Epithelial cell of esophagus (primary cell): ENCODE results near the gene IFNA6.

Source experiments
- DNase-seq: peaks from one replicate; pipeline ENCODE4 v3.0.0; 2010; ENCODE audit warnings: low read depth
- H3K4me3 ChIP-seq: 2 replicates; pipeline ENCODE4 v1.5.1; 2011; ENCODE audit warnings: mild to moderate bottlenecking, low read length, control low read depth
- TF ChIP-seq, protein P1 (sequence below): IDR thresholded peaks from 2 replicates; pipeline ENCODE4 v1.5.1; 2011; ENCODE audit warnings: low read depth, mild to moderate bottlenecking, low read length, control low read depth, inconsistent platforms; ENCODE audit not compliant: insufficient read depth; ENCODE audit errors: missing control alignments

The IFNA6 gene

GRCh38 chr9:21348430-21348970 is 2.2 kb downstream of the IFNA6 start:
- H3K4me3 ChIP-seq: no peak overlapping the region
- no peak for DNase-seq
- TF ChIP-seq, protein P1, sequence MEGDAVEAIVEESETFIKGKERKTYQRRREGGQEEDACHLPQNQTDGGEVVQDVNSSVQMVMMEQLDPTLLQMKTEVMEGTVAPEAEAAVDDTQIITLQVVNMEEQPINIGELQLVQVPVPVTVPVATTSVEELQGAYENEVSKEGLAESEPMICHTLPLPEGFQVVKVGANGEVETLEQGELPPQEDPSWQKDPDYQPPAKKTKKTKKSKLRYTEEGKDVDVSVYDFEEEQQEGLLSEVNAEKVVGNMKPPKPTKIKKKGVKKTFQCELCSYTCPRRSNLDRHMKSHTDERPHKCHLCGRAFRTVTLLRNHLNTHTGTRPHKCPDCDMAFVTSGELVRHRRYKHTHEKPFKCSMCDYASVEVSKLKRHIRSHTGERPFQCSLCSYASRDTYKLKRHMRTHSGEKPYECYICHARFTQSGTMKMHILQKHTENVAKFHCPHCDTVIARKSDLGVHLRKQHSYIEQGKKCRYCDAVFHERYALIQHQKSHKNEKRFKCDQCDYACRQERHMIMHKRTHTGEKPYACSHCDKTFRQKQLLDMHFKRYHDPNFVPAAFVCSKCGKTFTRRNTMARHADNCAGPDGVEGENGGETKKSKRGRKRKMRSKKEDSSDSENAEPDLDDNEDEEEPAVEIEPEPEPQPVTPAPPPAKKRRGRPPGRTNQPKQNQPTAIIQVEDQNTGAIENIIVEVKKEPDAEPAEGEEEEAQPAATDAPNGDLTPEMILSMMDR: no peak

- TF ChIP-seq, protein P1: no peak
- DNase-seq: no peak
- H3K4me3 ChIP-seq: no peak overlapping the region
Observed at GRCh38 chr9:21340735-21341134, 10.0 kb downstream of the IFNA6 start.

GRCh38 chr9:21336457-21336856 is 14.2 kb downstream of the IFNA6 start:
- no peak for DNase-seq
- H3K4me3 ChIP-seq: no peak overlapping the region
- TF ChIP-seq, protein P1: no peak

DNA sequence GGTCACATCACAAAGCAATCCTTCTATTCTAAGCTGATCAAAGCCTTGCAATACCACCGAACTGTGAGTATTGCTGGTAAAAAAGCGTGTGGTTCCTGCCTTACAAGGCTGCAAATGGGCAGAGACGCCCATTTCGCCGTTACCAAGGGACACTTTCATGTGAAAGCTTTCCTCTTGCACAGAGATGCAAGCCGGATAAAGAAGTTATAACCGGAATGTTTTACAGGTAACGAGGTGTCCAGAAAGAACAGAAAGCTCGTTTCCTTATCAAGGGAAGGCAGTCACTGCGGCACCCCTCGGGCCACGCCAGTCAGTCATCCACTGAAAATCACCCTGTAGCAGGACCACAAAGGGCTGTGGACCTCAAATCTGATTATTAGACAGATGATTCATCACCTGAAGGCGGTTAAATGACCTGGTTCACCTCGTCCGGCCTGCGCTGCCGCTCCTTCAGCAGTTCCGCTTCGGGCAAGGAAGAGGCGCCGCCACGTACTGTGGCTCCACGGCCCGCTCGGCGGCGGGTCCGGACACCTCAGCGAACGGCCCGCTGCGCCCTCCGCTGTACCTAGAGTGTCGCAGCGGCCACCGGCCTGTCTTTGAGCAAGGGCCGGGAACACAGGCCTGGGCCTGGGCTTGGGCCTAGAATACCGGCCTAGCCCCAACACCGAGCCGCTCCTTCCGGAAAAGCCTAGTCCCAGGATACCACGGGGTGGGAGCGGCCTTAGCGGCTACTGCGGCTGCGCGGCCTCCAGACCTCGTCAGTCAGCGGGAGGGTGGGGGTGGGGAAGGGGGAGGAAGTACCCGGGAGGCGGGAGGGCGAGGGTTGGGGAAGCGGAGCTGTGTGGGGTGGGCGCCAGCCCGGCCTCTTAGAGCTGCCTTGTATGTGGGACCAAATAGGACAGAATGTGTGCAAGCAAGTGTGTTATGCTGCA is 15.7 kb downstream of the IFNA6 start, which contains the start of gene KLHL9:
KLHL9 (minus strand) TSS at position 704 of the 932 bp plus-strand sequence; CDS start at position 159, 545 bp downstream.
- DNase-seq: peak; percentile 89
- TF ChIP-seq, protein P1: no peak
- peak within 1 kb of the TSS; percentile 85 for H3K4me3 ChIP-seq

GRCh38 chr9:21333226-21333625 is 17.5 kb downstream of the IFNA6 start:
- no peak for DNase-seq
- TF ChIP-seq, protein P1: no peak
- H3K4me3 ChIP-seq: no peak overlapping the region

GRCh38 chr9:21331676-21332402 is 18.8 kb downstream of the IFNA6 start:
- no peak for DNase-seq
- no peak overlapping the region for H3K4me3 ChIP-seq
- TF ChIP-seq, protein P1: no peak
